ENCODE measurements around the gene TPP1. TPM values are rescaled to one million over a fixed set of nuclear protein-coding genes. Genes with fewer than 3 reads are reported as not detected.
A peak's percentile ranks its signal among the peaks of the same experiment; 100 is the strongest.

TPP1 gene
- total RNA-seq, 4 donors from 2014 or later: 51.3 to 97.3 (median 69.1) TPM

DNA sequence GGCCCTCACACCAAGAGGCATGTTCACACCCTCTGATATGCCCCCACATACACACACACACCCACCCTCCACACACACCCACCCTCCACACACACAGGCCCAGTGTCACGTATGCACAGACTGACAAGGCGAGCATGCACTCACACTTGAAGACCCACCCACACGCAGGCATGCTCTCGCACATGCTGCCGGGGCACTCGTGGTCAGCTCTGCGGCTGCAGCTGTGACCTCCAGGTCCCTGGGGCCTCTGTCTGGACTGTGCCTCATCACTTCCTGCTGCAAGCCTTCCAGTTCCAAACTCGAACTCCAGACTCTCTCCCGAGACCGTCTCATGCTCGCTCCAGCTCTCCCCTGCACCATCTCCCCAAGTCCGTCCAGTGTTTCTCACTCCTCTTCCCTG is 26.8 kb upstream of the TPP1 start:
- H3K9me3 ChIP-seq: no peaks in the 10 kb centered on the region
- intact Hi-C loops (cut with DNase I): no loop called here
- H3K4me3 ChIP-seq (replicated peaks in 1 of 3): no peak overlapping the region
- H3K4me1 ChIP-seq: peaks cover 0 to 16% of the 10 kb centered on the region in 2 donors
- WGBS, 2 donors: 66 to 68% methylated on average over 12 of the region's 12 CpGs
- no peaks in the 10 kb centered on the region for H3K27me3 ChIP-seq
- TF ChIP-seq POLR2A (IDR thresholded peaks at IDR 0.05): no peak
- TF ChIP-seq, protein P1, sequence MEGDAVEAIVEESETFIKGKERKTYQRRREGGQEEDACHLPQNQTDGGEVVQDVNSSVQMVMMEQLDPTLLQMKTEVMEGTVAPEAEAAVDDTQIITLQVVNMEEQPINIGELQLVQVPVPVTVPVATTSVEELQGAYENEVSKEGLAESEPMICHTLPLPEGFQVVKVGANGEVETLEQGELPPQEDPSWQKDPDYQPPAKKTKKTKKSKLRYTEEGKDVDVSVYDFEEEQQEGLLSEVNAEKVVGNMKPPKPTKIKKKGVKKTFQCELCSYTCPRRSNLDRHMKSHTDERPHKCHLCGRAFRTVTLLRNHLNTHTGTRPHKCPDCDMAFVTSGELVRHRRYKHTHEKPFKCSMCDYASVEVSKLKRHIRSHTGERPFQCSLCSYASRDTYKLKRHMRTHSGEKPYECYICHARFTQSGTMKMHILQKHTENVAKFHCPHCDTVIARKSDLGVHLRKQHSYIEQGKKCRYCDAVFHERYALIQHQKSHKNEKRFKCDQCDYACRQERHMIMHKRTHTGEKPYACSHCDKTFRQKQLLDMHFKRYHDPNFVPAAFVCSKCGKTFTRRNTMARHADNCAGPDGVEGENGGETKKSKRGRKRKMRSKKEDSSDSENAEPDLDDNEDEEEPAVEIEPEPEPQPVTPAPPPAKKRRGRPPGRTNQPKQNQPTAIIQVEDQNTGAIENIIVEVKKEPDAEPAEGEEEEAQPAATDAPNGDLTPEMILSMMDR (IDR thresholded peaks at IDR 0.05): no peak
- H3K36me3 ChIP-seq: no peaks in the 10 kb centered on the region
- H3K27ac ChIP-seq: peak overlapping the region in 2 of 3 donors; percentile 42 to 68
- DNase-seq: no peak

DNA sequence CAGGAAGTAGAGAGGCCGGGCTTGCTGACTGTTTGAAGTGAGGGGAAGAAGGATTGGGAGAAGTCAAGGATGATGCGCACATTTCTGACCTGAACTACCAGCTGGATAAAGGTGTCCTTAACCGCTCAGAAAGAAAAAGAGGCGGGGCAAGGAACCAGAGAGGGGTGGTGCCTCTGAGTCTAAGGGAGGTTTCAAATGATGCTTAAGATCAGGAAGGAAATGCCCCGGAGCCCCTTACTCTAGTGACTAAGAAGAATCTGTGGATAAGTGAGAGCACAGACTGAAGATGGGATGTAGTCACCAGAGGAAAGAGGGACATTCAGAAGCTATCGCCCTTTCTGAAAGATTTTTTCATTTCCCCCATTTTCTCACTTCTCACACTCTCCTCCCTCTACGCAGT is 23.7 kb upstream of the TPP1 start:
- H3K9me3 ChIP-seq: no peaks in the 10 kb centered on the region
- TF ChIP-seq, protein P1 (IDR thresholded peaks at IDR 0.05): no peak
- no peak for TF ChIP-seq POLR2A (IDR thresholded peaks at IDR 0.05)
- 84 to 85% methylated on average over 7 of the region's 7 CpGs for WGBS, 2 donors
- H3K27ac ChIP-seq: no peak overlapping the region
- DNase-seq: no peak
- intact Hi-C loops (cut with DNase I): no loop called here
- no peaks in the 10 kb centered on the region for H3K36me3 ChIP-seq
- H3K4me3 ChIP-seq (replicated peaks in 1 of 3): no peak overlapping the region
- no peaks in the 10 kb centered on the region for H3K27me3 ChIP-seq
- H3K4me1 ChIP-seq: peaks cover 5 to 22% of the 10 kb centered on the region in 2 donors

DNA sequence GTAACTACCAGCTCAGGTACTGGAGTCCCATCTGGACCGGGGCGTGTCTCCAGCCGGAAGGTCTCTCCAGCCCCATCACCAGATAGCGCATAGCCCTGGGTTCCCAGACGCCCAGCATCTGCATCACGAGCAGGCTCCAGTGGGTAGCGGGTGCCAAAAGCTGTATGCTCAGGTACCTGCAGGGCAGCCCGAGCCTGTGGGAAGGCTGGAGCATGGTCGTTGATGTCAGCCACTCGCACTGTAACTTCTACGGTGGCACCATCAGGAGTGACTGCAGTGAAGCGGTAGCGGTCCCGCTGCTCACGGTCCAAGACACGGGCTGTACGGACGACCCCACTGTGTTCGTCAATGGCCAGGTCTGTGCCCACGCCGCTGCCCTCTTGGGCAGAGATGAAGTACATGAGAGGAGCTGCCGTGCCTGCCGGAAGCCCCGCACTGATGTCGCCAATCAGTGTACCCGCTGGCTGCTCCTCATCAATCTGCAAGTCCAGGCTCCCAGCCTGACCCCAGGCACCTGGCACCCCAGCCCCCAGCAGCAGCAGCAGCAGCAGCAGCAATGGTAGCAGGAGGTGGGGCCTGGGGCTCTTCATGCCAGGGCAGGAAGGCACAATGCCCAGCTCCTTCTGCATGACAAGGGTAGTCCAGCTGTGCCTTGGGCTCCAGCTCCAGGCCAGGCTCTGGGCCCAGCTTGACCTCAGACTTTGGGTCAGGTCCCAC is 21.9 kb upstream of the TPP1 start:
- no peak for DNase-seq
- Histone ChIP-seq H3K27ac (no peak overlapping the region), H3K36me3 (no peaks in the 10 kb centered on the region), H3K27me3 (no peaks in the 10 kb centered on the region), H3K9me3 (no peaks in the 10 kb centered on the region), H3K4me3 (replicated peaks in 1 of 3) (no peak overlapping the region), H3K4me1 (peaks cover 11 to 27% of the 10 kb centered on the region in 2 donors)
- TF ChIP-seq POLR2A (IDR thresholded peaks at IDR 0.05): no peak
- TF ChIP-seq, protein P1 (IDR thresholded peaks at IDR 0.05): no peak
- intact Hi-C loops (cut with DNase I): no loop called here
- 94 to 96% methylated on average over 17 to 26 of the region's 26 CpGs for WGBS, 2 donors

DNA sequence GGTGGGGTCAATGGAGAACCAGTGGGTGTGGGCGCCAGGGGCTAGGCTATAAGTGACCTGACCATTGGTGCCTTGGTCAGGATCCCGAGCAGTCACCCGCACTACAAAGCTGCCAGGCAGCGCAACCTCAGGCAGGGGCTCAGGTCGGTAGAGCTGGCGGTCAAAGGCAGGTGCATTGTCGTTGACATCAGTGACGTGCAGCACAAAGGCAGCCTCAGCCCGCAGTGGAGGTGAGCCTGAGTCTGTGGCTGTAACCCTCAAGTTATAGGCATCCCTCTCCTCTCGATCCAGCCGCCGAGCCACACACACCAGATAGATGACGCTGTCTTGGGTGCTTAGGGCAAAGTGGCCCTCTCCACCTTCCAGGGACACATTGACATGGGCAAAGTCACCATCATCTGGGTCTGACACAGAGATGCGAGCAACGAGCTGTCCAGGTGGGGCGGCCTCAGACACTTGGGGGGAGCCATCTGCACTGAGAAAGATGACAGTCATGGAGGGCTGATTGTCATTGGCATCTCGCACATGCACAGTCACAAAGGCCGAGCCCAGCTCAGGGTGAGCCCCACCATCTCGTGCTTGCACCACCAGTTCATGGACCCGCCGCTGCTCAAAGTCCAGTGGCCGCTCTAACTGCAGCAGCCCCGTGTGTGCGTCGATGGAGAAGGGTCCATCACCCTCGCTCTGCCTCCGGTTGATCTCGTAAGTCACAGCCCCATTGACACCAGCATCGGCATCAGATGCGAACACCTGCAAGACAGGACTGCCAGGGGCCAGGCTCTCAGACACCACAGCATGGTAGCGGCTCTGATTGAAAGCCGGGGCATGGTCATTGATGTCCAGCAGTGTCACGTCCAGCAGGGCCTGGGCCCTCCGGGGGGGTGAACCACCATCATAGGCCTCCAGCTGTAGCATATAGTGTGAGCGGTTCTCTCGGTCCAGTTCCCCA is 21.1 kb upstream of the TPP1 start:
- Histone ChIP-seq H3K4me1 (peaks cover 11 to 30% of the 10 kb centered on the region in 2 donors), H3K27ac (no peak overlapping the region)
- TF ChIP-seq POLR2A (IDR thresholded peaks at IDR 0.05): no peak
- TF ChIP-seq, protein P1 (IDR thresholded peaks at IDR 0.05): no peak

More for the DNA sequence above, 21.1 kb upstream of the TPP1 start:
- intact Hi-C loops (cut with DNase I): no loop called here
- H3K27me3 ChIP-seq: no peaks in the 10 kb centered on the region
- no peak for DNase-seq
- H3K9me3 ChIP-seq: no peaks in the 10 kb centered on the region
- 96 to 97% methylated on average over 24 to 29 of the region's 36 CpGs for WGBS, 2 donors
- no peak overlapping the region for H3K4me3 ChIP-seq (replicated peaks in 1 of 3)
- H3K36me3 ChIP-seq: no peaks in the 10 kb centered on the region

All from thyroid gland (tissue), 4 donors.